ENCODE data around the gene PFN3.

GRCh38 chr5:177361418-177362291 is 38.8 kb downstream of the PFN3 start:
- TF ChIP-seq CTCF (IDR thresholded peaks at IDR 0.05): no peak
- TF ChIP-seq POLR2A (IDR thresholded peaks at IDR 0.05): no peak
